ENCODE data around the gene GRIP2.

DNA sequence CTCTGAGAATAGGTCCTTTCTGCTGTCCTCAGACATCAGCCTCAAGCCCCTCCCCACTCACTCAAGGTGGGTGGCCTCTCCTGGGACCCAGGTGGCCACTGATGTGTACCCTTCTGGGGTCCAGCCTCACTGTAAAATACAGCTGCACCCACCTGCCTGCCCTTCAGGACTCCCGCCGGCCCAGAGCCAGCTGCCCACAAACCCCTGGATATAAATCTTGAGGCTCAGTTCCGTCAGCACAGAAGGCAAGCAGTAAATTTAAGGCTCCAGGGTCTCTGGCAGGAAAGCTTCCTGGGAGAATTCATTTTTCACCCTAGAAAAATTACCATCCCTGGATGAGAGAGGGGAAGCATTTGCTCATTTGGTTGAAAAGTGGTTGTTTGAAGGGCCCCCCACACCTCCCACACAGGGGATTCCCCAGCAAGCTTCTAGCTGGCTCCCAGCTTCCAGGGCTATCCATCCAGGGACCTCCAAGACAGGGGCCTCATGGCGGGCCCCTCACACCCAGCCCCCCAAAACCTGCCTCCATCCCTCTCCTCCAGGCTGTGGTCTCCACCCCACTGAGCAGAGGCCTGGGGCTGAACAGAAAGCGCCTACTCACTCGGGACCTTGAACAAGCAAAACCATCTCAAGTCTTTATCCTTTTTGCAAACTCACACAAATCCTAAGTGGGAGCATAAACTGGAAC lies 48.4 kb upstream of the GRIP2 start:
- TF ChIP-seq, protein P1, sequence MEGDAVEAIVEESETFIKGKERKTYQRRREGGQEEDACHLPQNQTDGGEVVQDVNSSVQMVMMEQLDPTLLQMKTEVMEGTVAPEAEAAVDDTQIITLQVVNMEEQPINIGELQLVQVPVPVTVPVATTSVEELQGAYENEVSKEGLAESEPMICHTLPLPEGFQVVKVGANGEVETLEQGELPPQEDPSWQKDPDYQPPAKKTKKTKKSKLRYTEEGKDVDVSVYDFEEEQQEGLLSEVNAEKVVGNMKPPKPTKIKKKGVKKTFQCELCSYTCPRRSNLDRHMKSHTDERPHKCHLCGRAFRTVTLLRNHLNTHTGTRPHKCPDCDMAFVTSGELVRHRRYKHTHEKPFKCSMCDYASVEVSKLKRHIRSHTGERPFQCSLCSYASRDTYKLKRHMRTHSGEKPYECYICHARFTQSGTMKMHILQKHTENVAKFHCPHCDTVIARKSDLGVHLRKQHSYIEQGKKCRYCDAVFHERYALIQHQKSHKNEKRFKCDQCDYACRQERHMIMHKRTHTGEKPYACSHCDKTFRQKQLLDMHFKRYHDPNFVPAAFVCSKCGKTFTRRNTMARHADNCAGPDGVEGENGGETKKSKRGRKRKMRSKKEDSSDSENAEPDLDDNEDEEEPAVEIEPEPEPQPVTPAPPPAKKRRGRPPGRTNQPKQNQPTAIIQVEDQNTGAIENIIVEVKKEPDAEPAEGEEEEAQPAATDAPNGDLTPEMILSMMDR (conservative IDR thresholded peaks at IDR 0.05 in 1 of 2, IDR thresholded peaks at IDR 0.05 in 1 of 2; ENCODE audit: low read depth in 1 of 2, low read length in 2 of 2) = no peak
- TF ChIP-seq EZH2 (IDR thresholded peaks at IDR 0.05; ENCODE audit: low read length, missing control alignments) = no peak
